ENCODE data around the gene B4GALNT2. TPM values are rescaled to one million over a fixed set of nuclear protein-coding genes. Genes with fewer than 3 reads are reported as not detected.
"Not testable (repeated sequence)": the region's sequence is repeated elsewhere in the genome, so short reads cannot be mapped to it uniquely, and the experiment has no call there.

B4GALNT2 gene
- total RNA-seq, 1 donor from 2014 or later, result 0.23 TPM

- no peaks in the 10 kb centered on the region for H3K9me3 ChIP-seq
- ATAC-seq (no peak), DNase-seq (no peak)
- no peaks in the 10 kb centered on the region for H3K36me3 ChIP-seq
- H3K4me3 ChIP-seq, result no peak overlapping the region
- no peak overlapping the region for H3K27ac ChIP-seq
- TF ChIP-seq CTCF (IDR thresholded peaks at IDR 0.05), result no peak
- peaks cover 26% of the 10 kb centered on the region for H3K27me3 ChIP-seq
- H3K4me1 ChIP-seq, result no peaks in the 10 kb centered on the region
- intact Hi-C loops (cut with DNase I), result no loop called here
Observed at GRCh38 chr17:49170216-49170615, 37.6 kb downstream of the B4GALNT2 start.

DNA sequence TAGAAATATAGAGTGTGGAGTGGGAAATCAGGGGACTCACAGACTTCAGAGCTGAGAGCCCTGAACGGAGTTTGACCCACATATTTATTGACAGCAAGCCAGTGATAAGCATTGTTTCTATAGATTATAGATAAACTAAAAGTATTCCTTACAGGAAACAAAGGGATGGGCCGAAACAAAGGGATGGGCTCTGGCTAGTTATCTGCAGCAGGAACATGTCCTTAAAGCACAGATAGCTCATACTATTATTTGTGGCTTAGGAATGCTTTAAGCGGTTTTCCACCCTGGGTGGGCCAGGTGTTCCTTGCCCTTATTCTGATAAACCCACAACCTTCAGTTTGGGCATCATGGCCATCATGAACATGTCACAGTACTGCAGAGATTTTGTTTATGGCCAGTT lies 38.1 kb downstream of the B4GALNT2 start:
- DNase-seq; ATAC-seq; intact Hi-C loops (cut with DNase I); H3K27ac ChIP-seq; H3K36me3 ChIP-seq; H3K4me1 ChIP-seq; H3K9me3 ChIP-seq; H3K4me3 ChIP-seq: not testable (repeated sequence)
- peaks cover 26% of the 10 kb centered on the region for H3K27me3 ChIP-seq

DNA sequence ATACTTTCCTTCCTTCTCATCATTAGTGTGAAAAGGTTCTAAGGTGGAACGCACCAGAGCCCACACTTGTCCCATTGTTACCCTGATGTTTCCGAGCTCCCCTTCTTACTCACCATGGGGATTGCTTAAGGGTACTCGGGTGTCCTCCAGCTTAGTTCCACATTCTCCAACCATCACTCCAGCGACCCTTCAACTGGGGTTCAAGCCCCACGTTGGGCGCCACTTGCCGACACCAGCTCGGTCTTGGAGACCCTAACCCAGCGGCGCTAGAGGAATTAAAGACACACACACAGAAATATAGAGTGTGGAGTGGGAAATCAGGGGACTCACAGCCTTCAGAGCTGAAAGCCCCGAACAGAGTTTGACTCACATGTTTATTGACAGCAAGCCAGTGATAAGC lies 43.4 kb downstream of the B4GALNT2 start:
- H3K9me3 ChIP-seq; H3K27ac ChIP-seq; H3K4me3 ChIP-seq; DNase-seq; intact Hi-C loops (cut with DNase I); ATAC-seq; H3K4me1 ChIP-seq; H3K36me3 ChIP-seq; H3K27me3 ChIP-seq: not testable (repeated sequence)

DNA sequence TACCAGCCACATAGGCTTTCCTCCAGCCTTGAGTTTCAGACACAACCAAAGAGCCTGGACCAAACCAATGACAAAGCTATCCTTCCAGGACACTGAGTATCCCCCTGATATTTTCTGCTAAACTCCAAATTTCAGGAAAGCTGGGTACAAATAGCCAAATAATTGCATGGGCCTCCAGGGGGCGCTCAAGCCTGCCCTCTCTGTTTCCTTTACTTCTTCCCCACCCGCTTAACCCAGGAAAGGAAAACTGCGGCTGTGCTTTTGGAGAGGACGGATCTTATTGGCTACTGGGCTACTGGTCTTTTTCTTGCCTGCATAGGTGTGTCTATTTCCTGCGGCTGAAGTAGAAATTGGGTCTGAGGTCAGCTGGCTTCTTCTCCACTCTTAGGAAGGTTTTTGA lies 47.7 kb downstream of the B4GALNT2 start:
- peak; percentile 86 for TF ChIP-seq CTCF (IDR thresholded peaks at IDR 0.05)
- intact Hi-C loops (cut with DNase I), result no loop called here
- DNase-seq (peak; percentile 77), ATAC-seq (peak; percentile 95)
- H3K4me1 ChIP-seq, result no peaks in the 10 kb centered on the region
- peaks cover 14% of the 10 kb centered on the region for H3K9me3 ChIP-seq
- H3K27me3 ChIP-seq, result no peaks in the 10 kb centered on the region
- H3K27ac ChIP-seq, result no peak overlapping the region
- H3K4me3 ChIP-seq, result no peak overlapping the region
- no peaks in the 10 kb centered on the region for H3K36me3 ChIP-seq

GRCh38 chr17:49180998-49181635 lies 48.5 kb downstream of the B4GALNT2 start:
- H3K4me3 ChIP-seq, result no peak overlapping the region
- no peak for ATAC-seq
- no peak for TF ChIP-seq CTCF (IDR thresholded peaks at IDR 0.05)

GRCh38 chr17:49183341-49183740 lies 50.8 kb downstream of the B4GALNT2 start:
- TF ChIP-seq CTCF (IDR thresholded peaks at IDR 0.05), result no peak
- Histone ChIP-seq H3K4me1 (no peaks in the 10 kb centered on the region), H3K4me3 (no peak overlapping the region), H3K27me3 (no peaks in the 10 kb centered on the region), H3K27ac (no peak overlapping the region), H3K36me3 (no peaks in the 10 kb centered on the region), H3K9me3 (peaks cover 5% of the 10 kb centered on the region)
- no peak for ATAC-seq
- no peak for DNase-seq
- intact Hi-C loops (cut with DNase I), result no loop called here

More at GRCh38 chr17:49180998-49181635, 48.5 kb downstream of the B4GALNT2 start:
- intact Hi-C loops (cut with DNase I), result no loop called here
- Histone ChIP-seq H3K9me3 (peaks cover 13% of the 10 kb centered on the region), H3K27ac (no peak overlapping the region), H3K27me3 (no peaks in the 10 kb centered on the region), H3K4me1 (no peaks in the 10 kb centered on the region), H3K36me3 (no peaks in the 10 kb centered on the region)
- no peak for DNase-seq

GRCh38 chr17:49183801-49184200 lies 51.2 kb downstream of the B4GALNT2 start:
- no peak overlapping the region for H3K4me3 ChIP-seq
- H3K36me3 ChIP-seq, result no peaks in the 10 kb centered on the region
- no peak overlapping the region for H3K27ac ChIP-seq
- H3K9me3 ChIP-seq, result peaks cover 5% of the 10 kb centered on the region
- DNase-seq (no peak), ATAC-seq (no peak)
- H3K4me1 ChIP-seq, result no peaks in the 10 kb centered on the region
- H3K27me3 ChIP-seq, result no peaks in the 10 kb centered on the region
- no peak for TF ChIP-seq CTCF (IDR thresholded peaks at IDR 0.05)
- intact Hi-C loops (cut with DNase I), result no loop called here

- H3K36me3 ChIP-seq; H3K27ac ChIP-seq; H3K27me3 ChIP-seq; H3K4me1 ChIP-seq; H3K9me3 ChIP-seq; intact Hi-C loops (cut with DNase I); DNase-seq; ATAC-seq; H3K4me3 ChIP-seq: not testable (repeated sequence)
Observed at GRCh38 chr17:49184522-49184921, 52.0 kb downstream of the B4GALNT2 start.

DNA sequence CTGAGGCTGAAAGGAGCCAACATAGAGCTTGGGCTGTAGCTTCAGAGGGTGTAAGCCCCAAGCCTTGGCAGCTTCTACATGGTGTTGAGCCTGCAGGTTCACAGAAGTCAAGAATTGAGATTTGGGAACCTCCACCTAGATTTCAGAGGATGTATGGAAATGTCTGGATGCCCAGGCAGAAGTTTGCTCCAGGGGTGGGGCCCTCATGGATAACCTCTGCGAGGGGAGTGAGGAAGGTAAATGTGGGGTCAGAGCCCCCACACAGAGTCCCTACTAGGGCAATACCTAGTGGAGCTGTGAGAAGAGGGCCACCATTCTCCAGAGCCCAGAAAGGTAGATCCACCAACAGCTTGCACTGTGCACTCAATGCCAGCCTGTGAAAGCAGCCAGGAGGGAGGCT lies 52.8 kb downstream of the B4GALNT2 start:
- ATAC-seq; H3K27me3 ChIP-seq; H3K4me3 ChIP-seq; H3K4me1 ChIP-seq; intact Hi-C loops (cut with DNase I); H3K36me3 ChIP-seq; DNase-seq; H3K27ac ChIP-seq; H3K9me3 ChIP-seq: not testable (repeated sequence)

Data from upper lobe of right lung (tissue), 1 donor.